Posterior vena cava (tissue), 2 donors: ENCODE measurements around the gene PSG6. TPM values are rescaled to one million over a fixed set of nuclear protein-coding genes. Genes with fewer than 3 reads are reported as not detected.
"Not testable (repeated sequence)": the region's sequence is repeated elsewhere in the genome, so short reads cannot be mapped to it uniquely, and the experiment has no call there.

Experiments used
- DNase-seq: peaks from one replicate; pipeline ENCODE4 v3.0.0-alpha.2; 2020; ENCODE audit warnings: low spot score
- intact Hi-C, 2 donors: fragments of 100-400 bp; cut with DNase I; formaldehyde crosslinking; loops; one replicate each; pipeline versions ENCODE4 v1.14.1 to v1.14.2; 2022 to 2023
- total RNA-seq, 2 donors: library from RNA; stranded (reverse); fragmentation: NEBNext Ultra II Directional; extraction: Animal tissue kit (Norgen Biotek cat#: 25700); gene quantifications; one replicate each; pipeline ENCODE4 v1.2.1, GENCODE V29; 2021
- donor health status: DM: yes; HTN: yes; CAD: no.
- donor health status: DM: yes; HTN: yes; CAD: no.

Gene PSG6
- total RNA-seq, 2 donors from 2014 or later = not detected

- DNase-seq, intact Hi-C loops: not testable (repeated sequence)
Observed at GRCh38 chr19:42913516-42913915, 4.2 kb downstream of the PSG6 start.

- intact Hi-C loops, DNase-seq: not testable (repeated sequence)
Observed at GRCh38 chr19:42912941-42913340, 4.8 kb downstream of the PSG6 start.

GRCh38 chr19:42911731-42912130 lies 6.0 kb downstream of the PSG6 start:
- intact Hi-C loops = not testable (repeated sequence)

GRCh38 chr19:42906162-42906561 lies 11.5 kb downstream of the PSG6 start:
- intact Hi-C loops, DNase-seq: not testable (repeated sequence)

More at GRCh38 chr19:42911731-42912130, 6.0 kb downstream of the PSG6 start:
- not testable (repeated sequence) for DNase-seq

- intact Hi-C loops, DNase-seq: not testable (repeated sequence)
Observed at GRCh38 chr19:42900561-42900960, 17.1 kb downstream of the PSG6 start.

GRCh38 chr19:42899674-42900073 lies 18.0 kb downstream of the PSG6 start:
- DNase-seq, intact Hi-C loops: not testable (repeated sequence)

- DNase-seq, intact Hi-C loops: not testable (repeated sequence)
Observed at GRCh38 chr19:42899110-42899509, 18.6 kb downstream of the PSG6 start.

GRCh38 chr19:42898656-42899055 lies 19.0 kb downstream of the PSG6 start:
- intact Hi-C loops, DNase-seq: not testable (repeated sequence)

- intact Hi-C loops, DNase-seq: not testable (repeated sequence)
Observed at GRCh38 chr19:42897729-42898128, 20.0 kb downstream of the PSG6 start.

GRCh38 chr19:42890446-42890845 lies 27.2 kb downstream of the PSG6 start:
- DNase-seq, intact Hi-C loops: not testable (repeated sequence)

GRCh38 chr19:42887876-42888445 lies 29.7 kb downstream of the PSG6 start:
- DNase-seq, intact Hi-C loops: not testable (repeated sequence)

GRCh38 chr19:42882730-42883129 lies 35.0 kb downstream of the PSG6 start:
- DNase-seq, intact Hi-C loops: not testable (repeated sequence)

- intact Hi-C loops, DNase-seq: not testable (repeated sequence)
Observed at GRCh38 chr19:42882010-42882409, 35.7 kb downstream of the PSG6 start.

GRCh38 chr19:42881279-42881678 lies 36.4 kb downstream of the PSG6 start:
- DNase-seq, intact Hi-C loops: not testable (repeated sequence)

GRCh38 chr19:42880621-42881020 lies 37.1 kb downstream of the PSG6 start:
- DNase-seq, intact Hi-C loops: not testable (repeated sequence)

GRCh38 chr19:42879613-42880012 lies 38.1 kb downstream of the PSG6 start, which contains the start of gene PSG1:
Gene PSG1, minus strand, starts transcription at chr19:42879713. Its CDS starts 132 bp downstream, at chr19:42879581.
- intact Hi-C loops = no loop called here
- DNase-seq = no peak

- DNase-seq, intact Hi-C loops: not testable (repeated sequence)
Observed at GRCh38 chr19:42876596-42876995, 41.1 kb downstream of the PSG6 start.

GRCh38 chr19:42875881-42876280 lies 41.8 kb downstream of the PSG6 start:
- DNase-seq, intact Hi-C loops: not testable (repeated sequence)

- DNase-seq, intact Hi-C loops: not testable (repeated sequence)
Observed at GRCh38 chr19:42874901-42875813, 42.5 kb downstream of the PSG6 start.

GRCh38 chr19:42874136-42874535 lies 43.6 kb downstream of the PSG6 start:
- intact Hi-C loops, DNase-seq: not testable (repeated sequence)
